GM13976 (cell line): ENCODE measurements around the gene HDAC5.

Source experiments
- DNase-seq: peaks from one replicate; pipeline ENCODE4 v3.0.0; 2012; ENCODE audit warnings: low spot score
- in situ Hi-C: fragments of 300-500 bp; cut with MboI; formaldehyde crosslinking; loops from one replicate; pipeline ENCODE4 v1.12.0; 2022; ENCODE audit warnings: low sequenced_read_pairs, mixed read lengths, inconsistent platforms; ENCODE audit not compliant: unreplicated experiment
- TF ChIP-seq, protein P1 (sequence below): IDR thresholded peaks from 2 replicates; pipeline ENCODE4 v1.5.1; 2012; ENCODE audit warnings: borderline replicate concordance, mild to moderate bottlenecking; ENCODE audit not compliant: insufficient read depth; ENCODE audit errors: extremely low read depth, missing control alignments, control extremely low read depth

Gene HDAC5

DNA sequence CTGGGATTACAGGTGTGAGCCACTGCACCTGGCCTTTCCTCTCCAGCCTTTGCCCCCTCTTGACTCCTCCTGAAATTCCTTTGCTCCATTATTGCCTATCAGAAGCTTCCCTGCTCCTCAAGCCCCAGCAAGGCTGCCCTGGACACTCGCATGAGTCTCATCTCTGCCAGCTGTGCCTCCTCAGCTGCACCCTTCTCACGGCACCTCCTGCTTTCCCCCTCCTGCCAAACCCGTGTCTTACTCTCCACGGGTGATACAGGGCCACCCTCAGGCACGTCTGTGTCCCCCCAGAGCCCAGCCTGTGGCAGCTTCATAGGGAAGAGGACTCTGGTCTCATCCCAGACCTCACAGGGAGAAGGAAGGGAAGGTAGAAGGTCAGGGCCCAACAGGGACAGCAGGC lies 37.5 kb downstream of the HDAC5 start:
- TF ChIP-seq, protein P1, sequence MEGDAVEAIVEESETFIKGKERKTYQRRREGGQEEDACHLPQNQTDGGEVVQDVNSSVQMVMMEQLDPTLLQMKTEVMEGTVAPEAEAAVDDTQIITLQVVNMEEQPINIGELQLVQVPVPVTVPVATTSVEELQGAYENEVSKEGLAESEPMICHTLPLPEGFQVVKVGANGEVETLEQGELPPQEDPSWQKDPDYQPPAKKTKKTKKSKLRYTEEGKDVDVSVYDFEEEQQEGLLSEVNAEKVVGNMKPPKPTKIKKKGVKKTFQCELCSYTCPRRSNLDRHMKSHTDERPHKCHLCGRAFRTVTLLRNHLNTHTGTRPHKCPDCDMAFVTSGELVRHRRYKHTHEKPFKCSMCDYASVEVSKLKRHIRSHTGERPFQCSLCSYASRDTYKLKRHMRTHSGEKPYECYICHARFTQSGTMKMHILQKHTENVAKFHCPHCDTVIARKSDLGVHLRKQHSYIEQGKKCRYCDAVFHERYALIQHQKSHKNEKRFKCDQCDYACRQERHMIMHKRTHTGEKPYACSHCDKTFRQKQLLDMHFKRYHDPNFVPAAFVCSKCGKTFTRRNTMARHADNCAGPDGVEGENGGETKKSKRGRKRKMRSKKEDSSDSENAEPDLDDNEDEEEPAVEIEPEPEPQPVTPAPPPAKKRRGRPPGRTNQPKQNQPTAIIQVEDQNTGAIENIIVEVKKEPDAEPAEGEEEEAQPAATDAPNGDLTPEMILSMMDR = no peak
- in situ Hi-C loops = no loop called here
- no peak for DNase-seq

DNA sequence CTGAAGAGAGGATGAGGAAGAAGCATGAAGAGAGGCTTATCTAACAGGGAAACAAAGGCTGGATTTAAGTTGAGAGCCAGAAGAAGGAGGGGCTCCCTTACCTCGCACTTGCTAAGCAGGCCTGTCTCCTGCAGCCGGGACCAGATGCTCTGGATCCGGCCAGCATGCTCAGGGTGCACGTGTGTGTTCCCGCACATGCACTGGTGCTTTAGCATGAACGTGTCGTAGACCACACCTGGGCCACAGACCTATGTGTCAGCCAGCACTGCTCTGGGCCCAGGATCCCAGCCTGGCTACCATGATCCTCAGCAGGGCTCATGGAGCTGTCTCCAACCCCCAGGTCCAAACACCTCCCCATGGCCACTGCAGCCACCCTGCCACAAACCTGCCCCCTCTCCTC lies 38.5 kb downstream of the HDAC5 start:
- no peak for DNase-seq
- in situ Hi-C loops = no loop called here
- TF ChIP-seq, protein P1 = no peak

DNA sequence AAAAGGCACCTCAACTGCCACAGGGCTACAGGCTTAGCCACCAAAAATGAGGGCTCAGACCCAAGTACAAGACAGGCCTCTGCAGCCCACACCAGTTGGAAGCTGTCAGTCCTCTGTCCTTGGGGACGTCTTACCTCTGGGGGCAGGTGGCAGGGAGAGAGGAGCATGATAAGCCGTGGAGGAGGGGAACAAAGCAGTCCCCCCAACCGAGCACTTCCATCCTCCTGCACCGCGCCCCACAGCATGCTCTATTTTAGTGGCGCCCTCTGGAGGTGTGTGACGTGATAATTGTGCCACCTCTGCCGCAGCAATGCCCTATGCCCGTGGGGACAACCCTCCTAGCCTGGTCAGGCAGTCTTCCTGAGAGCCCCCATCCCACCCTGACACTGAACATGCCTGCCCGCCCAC lies 39.3 kb downstream of the HDAC5 start:
- in situ Hi-C loops = no loop called here
- TF ChIP-seq, protein P1 = no peak
- peak; percentile 61 for DNase-seq

DNA sequence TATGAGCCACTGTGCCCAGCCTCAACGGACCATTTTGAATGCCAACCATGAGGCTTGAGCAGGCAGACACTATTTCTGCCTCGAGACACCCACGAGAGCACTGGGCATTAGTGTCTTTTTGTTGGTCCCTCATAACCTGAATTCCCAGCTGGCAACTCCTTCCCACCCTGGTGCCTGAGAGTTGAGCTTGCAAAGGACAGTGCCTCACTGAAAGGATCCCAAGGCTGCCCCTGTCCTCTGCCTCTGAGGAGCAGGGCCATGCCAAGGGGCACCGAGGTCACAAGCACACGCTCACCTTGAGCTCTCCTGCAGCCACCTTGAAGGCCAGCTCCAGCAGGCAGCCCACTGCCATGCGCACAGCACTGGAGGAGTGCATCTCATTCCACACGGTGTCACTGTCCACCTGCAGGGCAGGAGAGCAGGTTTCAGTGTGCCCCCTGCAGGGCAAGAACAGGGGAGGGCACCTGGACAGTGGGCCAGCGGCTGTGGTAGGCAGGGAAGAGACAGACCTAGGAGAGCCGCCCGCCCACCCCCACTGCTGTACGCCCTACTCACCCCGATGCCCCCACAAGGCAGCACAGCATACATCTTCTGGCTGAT lies 40.1 kb downstream of the HDAC5 start:
- DNase-seq = no peak
- TF ChIP-seq, protein P1 = no peak
- in situ Hi-C loops = no loop called here

DNA sequence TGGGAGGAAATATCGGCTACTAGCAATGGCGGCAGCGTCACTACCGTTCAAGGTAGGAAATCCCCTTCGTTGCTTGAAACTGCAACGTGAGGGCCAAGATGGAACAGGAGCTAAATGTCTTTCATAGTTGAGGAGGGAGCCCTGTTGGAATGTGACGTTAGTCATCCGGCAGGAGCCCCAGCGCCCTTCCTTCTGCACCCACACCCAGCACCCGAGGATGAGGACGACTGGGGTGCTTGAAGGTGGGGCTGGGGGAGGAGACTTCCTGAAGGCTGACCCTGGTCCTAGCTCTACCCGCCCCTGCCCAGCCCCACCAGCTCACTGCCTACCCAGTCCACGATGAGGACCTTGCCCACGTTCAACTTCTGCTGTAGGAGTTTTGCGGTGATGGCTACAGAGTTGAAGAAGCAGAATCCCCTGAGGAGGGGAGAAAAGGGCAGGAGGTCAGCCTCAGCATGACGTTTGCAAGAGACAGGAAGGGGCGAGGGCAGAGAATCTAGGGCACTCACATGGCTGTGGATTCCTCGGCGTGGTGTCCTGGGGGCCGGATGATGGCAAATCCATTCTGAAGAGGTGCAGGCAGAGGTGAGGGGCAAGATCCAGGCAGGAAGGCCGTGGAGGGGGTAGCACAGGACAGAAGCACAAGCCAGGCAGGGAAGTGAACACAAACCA lies 41.0 kb downstream of the HDAC5 start:
- in situ Hi-C loops = no loop called here
- DNase-seq = no peak
- TF ChIP-seq, protein P1 = no peak

DNA sequence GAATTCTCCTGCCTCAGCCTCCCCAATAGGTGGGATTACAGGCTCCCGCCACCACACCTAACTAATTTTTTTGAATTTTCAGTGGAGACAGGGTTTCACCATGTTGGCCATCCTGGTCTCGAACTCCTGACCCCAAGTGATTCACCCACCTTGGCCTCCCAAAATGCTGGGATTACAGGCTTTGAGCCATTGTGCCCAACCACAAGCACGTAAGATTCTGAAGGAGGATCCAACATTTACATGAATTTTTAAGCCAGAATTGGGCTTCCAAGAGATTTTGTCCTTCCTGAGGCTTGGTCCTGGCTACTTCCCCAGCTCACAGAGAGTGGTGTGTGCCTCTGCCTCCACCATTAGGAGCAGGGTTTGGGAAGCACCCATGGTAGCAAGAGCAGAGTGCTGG lies 41.8 kb downstream of the HDAC5 start:
- no peak for DNase-seq
- in situ Hi-C loops = no loop called here

More for the DNA sequence above, 41.8 kb downstream of the HDAC5 start:
- TF ChIP-seq, protein P1 = no peak
